HCT116 (cell line): ENCODE results near the gene ACVR1B. TPM values are rescaled to one million over a fixed set of nuclear protein-coding genes. Genes with fewer than 3 reads are reported as not detected.
A peak's percentile ranks its signal among the peaks of the same experiment; 100 is the strongest.

ENCODE experiments used
- ATAC-seq: fragments of 200-7000 bp; cut with Tn5 transposase; 2 replicates; pipeline ENCODE4 v1.9.1; 2020; ENCODE audit warnings: mild to moderate bottlenecking, moderate library complexity
- BruUV-seq: library from RNA; stranded (reverse); fragments of 400-500 nt; replicated peaks from 2 replicates; lab custom pipeline; 2021; lab: Mats Ljungman, UMichigan
- CTCF ChIA-PET: fragments of 300-600 bp; sonication (Branson Sonifier 250); formaldehyde crosslinking; loops from one replicate; lab custom pipeline; 2021; ENCODE audit warnings: antibody characterized with exemption; lab: Charles Lee
- POLR2A ChIA-PET: fragments of 300-600, 350-600 bp; sonication (Branson Sonifier 250); formaldehyde crosslinking; loops from one replicate; lab custom pipeline; 2021; ENCODE audit warnings: antibody characterized with exemption; lab: Charles Lee
- RAD21 ChIA-PET, 2 experiments: fragments of 300-600 bp; sonication (Branson Sonifier 250); formaldehyde crosslinking; loops; one replicate each; lab custom pipeline; 2023; ENCODE audit warnings: low total read pairs in 2 of 2; ENCODE audit not compliant: uncharacterized antibody in 2 of 2, unreplicated experiment in 2 of 2, low non-redundant PET in 1 of 2; lab: Charles Lee
- DNase-seq: peaks from one replicate; pipeline ENCODE4 v3.0.0-alpha.2; 2010; ENCODE audit warnings: low read depth, low spot score
- H2AFZ ChIP-seq: fragments of 200-600 bp; shearing (Covaris generic), sonication (generic); 2 replicates; pipeline ENCODE4 v1.6.1; 2017; ENCODE audit warnings: low read depth, mixed run types, mixed read lengths, antibody characterized with exemption, low read length; ENCODE audit not compliant: poor library complexity, severe bottlenecking
- H3K27ac ChIP-seq: 2 replicates; pipeline ENCODE4 v1.5.1; 2012; ENCODE audit warnings: low read depth, low read length
- H3K27me3 ChIP-seq: fragments of 200-600 bp; sonication (generic); 2 replicates; pipeline ENCODE4 v1.6.1; 2016; ENCODE audit warnings: mixed run types, low read length, mixed read lengths; ENCODE audit not compliant: insufficient read depth
- H3K36me3 ChIP-seq, 2 experiments: fragments of 200-500 bp in 1 of 2; fragments of 200-600 bp in 1 of 2; sonication (Bioruptor generic) in 1 of 2; sonication (generic) in 1 of 2; 2 replicates each; pipeline versions ENCODE4 v1.5.1 to v1.6.1; 2014 to 2016; ENCODE audit warnings: low read length in 2 of 2, inconsistent platforms in 1 of 2, mixed read lengths in 1 of 2, mixed run types in 1 of 2; ENCODE audit not compliant: insufficient read depth in 2 of 2, control insufficient read depth in 1 of 2
- H3K4me1 ChIP-seq, 2 experiments: fragments of 200-600 bp in 1 of 2; sonication (generic) in 1 of 2; 2 replicates each; pipeline versions ENCODE4 v1.5.1 to v1.6.1; 2012 to 2017; ENCODE audit warnings: low read length in 2 of 2, inconsistent platforms in 1 of 2, mild to moderate bottlenecking in 1 of 2, mixed read lengths in 1 of 2, mixed run types in 1 of 2, moderate library complexity in 1 of 2; ENCODE audit not compliant: insufficient read depth in 2 of 2, control insufficient read depth in 1 of 2
- H3K4me2 ChIP-seq: fragments of 200-600 bp; sonication (generic); 2 replicates; pipeline ENCODE4 v1.6.1; 2017; ENCODE audit warnings: mixed run types, low read length, mixed read lengths
- H3K4me3 ChIP-seq, 2 experiments: fragments of 200-600 bp in 1 of 2; sonication (generic) in 1 of 2; replicated peaks in 1 of 2; 2 replicates each; pipeline ENCODE4 v1.5.1; 2011 to 2016; ENCODE audit warnings: low read length in 2 of 2, control low read depth in 1 of 2, low read depth in 1 of 2, mild to moderate bottlenecking in 1 of 2, mixed read lengths in 1 of 2, mixed run types in 1 of 2
- H3K79me2 ChIP-seq: fragments of 200-600 bp; sonication (generic); 2 replicates; pipeline ENCODE4 v1.6.1; 2017; ENCODE audit warnings: mild to moderate bottlenecking, mixed run types, low read length, moderate library complexity, mixed read lengths; ENCODE audit not compliant: insufficient read depth
- H3K9ac ChIP-seq: fragments of 200-600 bp; sonication (generic); 2 replicates; pipeline ENCODE4 v1.6.1; 2016; ENCODE audit warnings: low read length, mixed read lengths
- H3K9me2 ChIP-seq: fragments of 200-600 bp; sonication (generic), shearing (Covaris generic); 2 replicates; pipeline ENCODE4 v1.6.1; 2017; ENCODE audit warnings: mixed run types, mild to moderate bottlenecking, moderate library complexity; ENCODE audit not compliant: insufficient read depth
- H3K9me3 ChIP-seq, 2 experiments: fragments of 200-500 bp in 1 of 2; fragments of 200-600 bp in 1 of 2; sonication (Bioruptor generic) in 1 of 2; sonication (generic) in 1 of 2; 2 replicates each; pipeline ENCODE4 v1.6.1; 2014 to 2017; ENCODE audit warnings: low read length in 2 of 2, mixed read lengths in 2 of 2, inconsistent platforms in 1 of 2, low read depth in 1 of 2, mild to moderate bottlenecking in 1 of 2, mixed run types in 1 of 2, moderate library complexity in 1 of 2; ENCODE audit not compliant: control insufficient read depth in 1 of 2, insufficient read depth in 1 of 2
- H4K20me1 ChIP-seq: fragments of 200-600 bp; sonication (generic), shearing (Covaris generic); 2 replicates; pipeline ENCODE4 v1.6.1; 2017; ENCODE audit warnings: mixed run types, mild to moderate bottlenecking, moderate library complexity; ENCODE audit not compliant: insufficient read depth
- ATF3 ChIP-seq: IDR thresholded peaks from 2 replicates; pipeline ENCODE4 v1.6.1; 2012
- CBX3 ChIP-seq: IDR thresholded peaks from 2 replicates; pipeline ENCODE4 v1.6.1; 2012; ENCODE audit warnings: low read depth
- CEBPB ChIP-seq: IDR thresholded peaks from 2 replicates; pipeline ENCODE4 v1.6.1; 2012; ENCODE audit warnings: low read depth
- ELF1 ChIP-seq: IDR thresholded peaks from 2 replicates; pipeline ENCODE4 v1.6.1; 2012; ENCODE audit warnings: low read depth, borderline replicate concordance
- EZH2 ChIP-seq: fragments of 200-600 bp; sonication (generic); IDR thresholded peaks from 2 replicates; pipeline ENCODE4 v1.6.1; 2017; ENCODE audit warnings: antibody characterized with exemption, mixed run types
- EZH2phosphoT487 ChIP-seq: fragments of 200-600 bp; IDR thresholded peaks from 2 replicates; pipeline ENCODE4 v1.6.1; 2018; ENCODE audit warnings: antibody characterized with exemption, borderline replicate concordance
- FOSL1 ChIP-seq: IDR thresholded peaks from 2 replicates; pipeline ENCODE4 v1.6.1; 2012; ENCODE audit warnings: low read depth
- POLR2A ChIP-seq: IDR thresholded peaks from 2 replicates; pipeline ENCODE4 v1.7.0; 2011; ENCODE audit warnings: borderline replicate concordance; ENCODE audit not compliant: insufficient read depth, insufficient read length; ENCODE audit errors: extremely low read depth
- RAD21 ChIP-seq: IDR thresholded peaks from 2 replicates; pipeline ENCODE4 v1.6.1; 2012; ENCODE audit warnings: low read depth, mild to moderate bottlenecking
- SP1 ChIP-seq: IDR thresholded peaks from 2 replicates; pipeline ENCODE4 v1.6.1; 2012; ENCODE audit warnings: low read depth
- TCF7L2 ChIP-seq: IDR thresholded peaks from 2 replicates; pipeline ENCODE4 v1.7.0; 2011; ENCODE audit warnings: borderline replicate concordance, inconsistent platforms; ENCODE audit not compliant: insufficient read depth, insufficient read length; ENCODE audit errors: extremely low read depth
- ZFX ChIP-seq: fragments of 450-650 bp; IDR thresholded peaks from 2 replicates; pipeline ENCODE4 v1.6.1; 2017
- ZNF274 ChIP-seq: fragments of 200-500 bp; sonication (Bioruptor generic); IDR thresholded peaks from 2 replicates; pipeline ENCODE4 v1.6.1; 2014; ENCODE audit warnings: mild to moderate bottlenecking, low read depth, low read length, inconsistent platforms
- intact Hi-C: fragments of 100-400 bp; cut with micrococcal nuclease; formaldehyde crosslinking; loops from 2 replicates; pipeline ENCODE4 v1.10.0; 2022
- total RNA-seq: library from RNA; stranded (reverse); gene quantifications from one replicate; pipeline ENCODE4 v1.2.1, GENCODE V29; 2021; ENCODE audit not compliant: unreplicated experiment
- TF ChIP-seq, protein P1 (sequence below): IDR thresholded peaks from 2 replicates; pipeline ENCODE4 v1.6.1; 2011; ENCODE audit warnings: mild to moderate bottlenecking, low read length, moderate library complexity; ENCODE audit not compliant: insufficient replicate concordance; ENCODE audit errors: extremely low read depth
- TF ChIP-seq, protein P2 (sequence below): IDR thresholded peaks from 2 replicates; pipeline ENCODE4 v1.6.1; 2012

The ACVR1B gene
- total RNA-seq, 1 experiment from 2014 or later, result 22.7 TPM

DNA sequence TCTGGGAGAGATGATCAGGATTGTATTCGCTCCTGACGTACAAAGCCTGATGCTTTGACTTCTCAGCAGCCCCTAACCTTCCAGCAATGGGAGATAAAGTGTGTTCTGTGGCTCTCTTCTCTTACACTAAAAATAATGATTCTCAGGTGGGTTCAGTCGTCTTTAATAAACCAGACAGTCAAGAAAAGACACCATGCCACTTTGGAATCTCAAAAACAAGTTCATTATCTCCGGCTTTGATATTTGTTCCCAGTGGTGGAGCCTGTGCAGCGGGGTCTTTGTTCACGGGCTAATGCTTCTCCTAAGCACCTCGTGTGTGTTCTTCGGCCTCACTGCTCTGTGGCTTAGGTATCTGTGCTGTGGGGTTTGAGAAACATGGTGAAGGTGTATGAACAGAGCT, 1.6 kb downstream of the ACVR1B start:
- Histone ChIP-seq H2AFZ (no peak overlapping the region), H3K27me3 (peaks cover 3% of the 10 kb centered on the region; the same call in 1 of the 2 replicates), H3K4me2 (peak overlapping the region; percentile 95), H3K9me3 (no peaks in the 10 kb centered on the region), H3K4me3 (peak overlapping the region in 1 of 2 experiments; percentile 6; a peak in 1 of 4 replicates), H3K4me1 (peaks cover 9 to 21% of the 10 kb centered on the region in 2 experiments; a peak in 3 of 4 replicates), H3K36me3 (no peaks in the 10 kb centered on the region), H3K9ac (no peak overlapping the region), H3K79me2 (peaks cover 61% of the 10 kb centered on the region), H3K9me2 (no peaks in the 10 kb centered on the region), H3K27ac (no peak overlapping the region), H4K20me1 (no peaks in the 10 kb centered on the region)
- POLR2A ChIA-PET, result no interaction called here
- RAD21 ChIA-PET, result no interaction called here
- intact Hi-C loops, result no loop called here
- CTCF ChIA-PET, result no interaction called here
- TF ChIP-seq CEBPB, result no peak
- no peak for TF ChIP-seq POLR2A
- TF ChIP-seq SP1, result no peak
- no peak for TF ChIP-seq CBX3
- no peak for TF ChIP-seq ELF1
- TF ChIP-seq FOSL1, result no peak
- TF ChIP-seq ZFX, result no peak
- TF ChIP-seq, protein P1, sequence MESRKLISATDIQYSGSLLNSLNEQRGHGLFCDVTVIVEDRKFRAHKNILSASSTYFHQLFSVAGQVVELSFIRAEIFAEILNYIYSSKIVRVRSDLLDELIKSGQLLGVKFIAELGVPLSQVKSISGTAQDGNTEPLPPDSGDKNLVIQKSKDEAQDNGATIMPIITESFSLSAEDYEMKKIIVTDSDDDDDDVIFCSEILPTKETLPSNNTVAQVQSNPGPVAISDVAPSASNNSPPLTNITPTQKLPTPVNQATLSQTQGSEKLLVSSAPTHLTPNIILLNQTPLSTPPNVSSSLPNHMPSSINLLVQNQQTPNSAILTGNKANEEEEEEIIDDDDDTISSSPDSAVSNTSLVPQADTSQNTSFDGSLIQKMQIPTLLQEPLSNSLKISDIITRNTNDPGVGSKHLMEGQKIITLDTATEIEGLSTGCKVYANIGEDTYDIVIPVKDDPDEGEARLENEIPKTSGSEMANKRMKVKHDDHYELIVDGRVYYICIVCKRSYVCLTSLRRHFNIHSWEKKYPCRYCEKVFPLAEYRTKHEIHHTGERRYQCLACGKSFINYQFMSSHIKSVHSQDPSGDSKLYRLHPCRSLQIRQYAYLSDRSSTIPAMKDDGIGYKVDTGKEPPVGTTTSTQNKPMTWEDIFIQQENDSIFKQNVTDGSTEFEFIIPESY, result no peak
- no peak for TF ChIP-seq RAD21
- no peak for TF ChIP-seq EZH2
- no peak for TF ChIP-seq ZNF274
- TF ChIP-seq ATF3, result no peak
- TF ChIP-seq, protein P2, sequence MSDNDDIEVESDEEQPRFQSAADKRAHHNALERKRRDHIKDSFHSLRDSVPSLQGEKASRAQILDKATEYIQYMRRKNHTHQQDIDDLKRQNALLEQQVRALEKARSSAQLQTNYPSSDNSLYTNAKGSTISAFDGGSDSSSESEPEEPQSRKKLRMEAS, result no peak
- TF ChIP-seq TCF7L2, result no peak
- no peak for TF ChIP-seq EZH2phosphoT487
- no peak for ATAC-seq
- BruUV-seq, result TSS peak; percentile 41
- DNase-seq, result no peak
